Fibroblast of lung (primary cell): ENCODE results near the gene PPP4C. TPM values are rescaled to one million over a fixed set of nuclear protein-coding genes. Genes with fewer than 3 reads are reported as not detected.

Experiments
- DNase-seq, 2 donors: peaks; one replicate each; pipeline versions ENCODE4 v3.0.0 to v3.0.0-alpha.2; 2010; ENCODE audit warnings: low read depth in 2 of 2
- H2AFZ ChIP-seq: 2 replicates; pipeline ENCODE4 v1.5.1; 2012; ENCODE audit warnings: low read length, control low read depth, inconsistent platforms
- H3K27ac ChIP-seq: 2 replicates; pipeline ENCODE4 v1.5.1; 2011; ENCODE audit warnings: low read length, control low read depth; ENCODE audit not compliant: insufficient read depth
- H3K27me3 ChIP-seq: 2 replicates; pipeline ENCODE4 v1.5.1; 2011; ENCODE audit warnings: mild to moderate bottlenecking, low read length; ENCODE audit not compliant: control insufficient read depth, insufficient read depth
- H3K36me3 ChIP-seq: 2 replicates; pipeline ENCODE4 v1.5.1; 2011; ENCODE audit warnings: low read length; ENCODE audit not compliant: control insufficient read depth, insufficient read depth
- H3K4me1 ChIP-seq: 2 replicates; pipeline ENCODE4 v1.5.1; 2011; ENCODE audit warnings: low read length; ENCODE audit not compliant: control insufficient read depth, insufficient read depth; ENCODE audit errors: extremely low read depth
- H3K4me2 ChIP-seq: 2 replicates; pipeline ENCODE4 v1.5.1; 2011; ENCODE audit warnings: low read length, control low read depth; ENCODE audit not compliant: insufficient read depth; ENCODE audit errors: extremely low read depth
- H3K4me3 ChIP-seq, 4 experiments: fragments of 200-600 bp in 1 of 4; sonication (generic) in 1 of 4; replicated peaks in 1 of 4; 2 replicates each; pipeline ENCODE4 v1.5.1; 2011 to 2016; ENCODE audit warnings: low read length in 4 of 4, low read depth in 3 of 4, mild to moderate bottlenecking in 3 of 4, control low read depth in 2 of 4, inconsistent platforms in 1 of 4, mixed read lengths in 1 of 4; ENCODE audit not compliant: insufficient read depth in 1 of 4; ENCODE audit errors: control extremely low read depth in 1 of 4
- H3K79me2 ChIP-seq: 2 replicates; pipeline ENCODE4 v1.5.1; 2012; ENCODE audit warnings: mild to moderate bottlenecking, low read length, inconsistent platforms; ENCODE audit not compliant: control insufficient read depth, insufficient read depth
- H3K9ac ChIP-seq: 2 replicates; pipeline ENCODE4 v1.5.1; 2011; ENCODE audit warnings: mild to moderate bottlenecking, low read length, control low read depth; ENCODE audit not compliant: insufficient read depth
- H3K9me3 ChIP-seq: 2 replicates; pipeline ENCODE4 v1.5.1; 2012; ENCODE audit warnings: low read depth, low read length; ENCODE audit not compliant: control insufficient read depth, insufficient read depth
- H4K20me1 ChIP-seq: 2 replicates; pipeline ENCODE4 v1.5.1; 2011; ENCODE audit warnings: low read length; ENCODE audit not compliant: control insufficient read depth, insufficient read depth; ENCODE audit errors: extremely low read depth
- CTCF ChIP-seq, 2 donors: IDR thresholded peaks in 1 of 2; conservative IDR thresholded peaks in 1 of 2; 1 replicate in 1 of 2; 2 replicates in 1 of 2; pipeline ENCODE4 v1.5.1; 2011 to 2012; ENCODE audit warnings: low read length in 2 of 2, control low read depth in 1 of 2, inconsistent platforms in 1 of 2, low read depth in 1 of 2, mild to moderate bottlenecking in 1 of 2
- EZH2 ChIP-seq: IDR thresholded peaks from 2 replicates; pipeline ENCODE4 v1.5.1; 2012; ENCODE audit warnings: low read length, control low read depth, mild to moderate bottlenecking; ENCODE audit errors: missing control alignments
- polyA plus RNA-seq, 2 donors: library from polyadenylated mRNA; depleted of rRNA in 1 of 2; stranded (reverse) in 1 of 2; unstranded in 1 of 2; fragments of >200 nt; gene quantifications; 2 replicates each; pipeline ENCODE4 v1.2.1, GENCODE V29; 2011 to 2012; ENCODE audit warnings: missing spikeins in 1 of 2
- total RNA-seq: library from RNA; depleted of rRNA; stranded (reverse); fragments of >200 nt; gene quantifications from 2 replicates; pipeline ENCODE4 v1.2.1, GENCODE V29; 2014

The PPP4C gene
- total and polyA plus RNA-seq, 2 donors (not counting 1 experiment from before 2014, with no cell fraction given) = 116 to 147 TPM

- H3K36me3 ChIP-seq = no peaks in the 10 kb centered on the region
- peak within 1 kb of the TSS; percentile 45 to 56 (median 50) for H3K4me3 ChIP-seq
- no peaks in the 10 kb centered on the region for H4K20me1 ChIP-seq
- H3K9me3 ChIP-seq = no peaks in the 10 kb centered on the region
- H3K4me2 ChIP-seq = peak within 1 kb of the TSS; percentile 73
- peaks cover 20% of the 10 kb centered on the region for H3K4me1 ChIP-seq
- H2AFZ ChIP-seq = peak within 1 kb of the TSS; percentile 92
- peak within 1 kb of the TSS; percentile 67 for H3K27ac ChIP-seq
- peak; percentile 82 to 84 for DNase-seq
- TF ChIP-seq EZH2 (no peak), CTCF (conservative IDR thresholded peaks at IDR 0.05 in 1 of 2, IDR thresholded peaks at IDR 0.05 in 1 of 2; ENCODE audit: low read depth in 1 of 2, low read length in 2 of 2) (peak; percentile 57 to 61)
- no peaks in the 10 kb centered on the region for H3K27me3 ChIP-seq
- H3K9ac ChIP-seq = peak within 1 kb of the TSS; percentile 29
- no peaks in the 10 kb centered on the region for H3K79me2 ChIP-seq
Measured at GRCh38 chr16:30091474-30092372, 15.9 kb downstream of the PPP4C start, which contains the start of gene TBX6. Gene TBX6 (minus strand): TSS chr16:30091924. CDS start chr16:30091193, 731 bp downstream.

GRCh38 chr16:30092373-30093010 is 16.7 kb downstream of the PPP4C start:
- peak overlapping the region; percentile 73 for H3K4me2 ChIP-seq
- H3K4me3 ChIP-seq = peak overlapping the region; percentile 45 to 56 (median 50)
- no peaks in the 10 kb centered on the region for H4K20me1 ChIP-seq
- H3K9ac ChIP-seq = no peak overlapping the region
- H3K27me3 ChIP-seq = no peaks in the 10 kb centered on the region
- H3K4me1 ChIP-seq = peaks cover 20% of the 10 kb centered on the region
- DNase-seq = peak; percentile 59
- peak overlapping the region; percentile 50 for H3K27ac ChIP-seq
- peak overlapping the region; percentile 86 for H2AFZ ChIP-seq
- no peaks in the 10 kb centered on the region for H3K36me3 ChIP-seq
- no peaks in the 10 kb centered on the region for H3K79me2 ChIP-seq
- H3K9me3 ChIP-seq = no peaks in the 10 kb centered on the region
- TF ChIP-seq EZH2 (no peak), CTCF (conservative IDR thresholded peaks at IDR 0.05 in 1 of 2, IDR thresholded peaks at IDR 0.05 in 1 of 2; ENCODE audit: low read depth in 1 of 2, low read length in 2 of 2) (peak; percentile 45 to 63)

GRCh38 chr16:30094541-30095165 is 18.9 kb downstream of the PPP4C start:
- no peak for DNase-seq
- peak overlapping the region; percentile 90 for H3K4me2 ChIP-seq
- H3K36me3 ChIP-seq = no peaks in the 10 kb centered on the region
- no peak overlapping the region for H3K9ac ChIP-seq
- H3K79me2 ChIP-seq = no peaks in the 10 kb centered on the region
- H3K4me3 ChIP-seq = peak overlapping the region in 1 of 4 experiments; percentile 80
- H4K20me1 ChIP-seq = no peaks in the 10 kb centered on the region
- H2AFZ ChIP-seq = no peak overlapping the region
- H3K27me3 ChIP-seq = no peaks in the 10 kb centered on the region
- no peaks in the 10 kb centered on the region for H3K9me3 ChIP-seq
- TF ChIP-seq CTCF (conservative IDR thresholded peaks at IDR 0.05 in 1 of 2, IDR thresholded peaks at IDR 0.05 in 1 of 2; ENCODE audit: low read depth in 1 of 2, low read length in 2 of 2) (no peak), EZH2 (no peak)
- no peak overlapping the region for H3K27ac ChIP-seq
- peaks cover 20% of the 10 kb centered on the region for H3K4me1 ChIP-seq
